IMR-90 (cell line): ENCODE measurements around the gene ADAMTS16. TPM values are rescaled to one million over a fixed set of nuclear protein-coding genes. Genes with fewer than 3 reads are reported as not detected.

Experiments used
- ATAC-seq: fragments of 200-7000 bp; cut with Tn5 transposase; 2 replicates; pipeline ENCODE4 v1.9.1; 2020; ENCODE audit warnings: low read depth, mild to moderate bottlenecking, moderate library complexity
- BruUV-seq: library from RNA; stranded (reverse); fragments of 400-500 nt; replicated peaks from 2 replicates; lab custom pipeline; 2021; lab: Mats Ljungman, UMichigan
- CTCF ChIA-PET: fragments of 300-600 bp; formaldehyde crosslinking; extraction: SDS; loops from one replicate; lab custom pipeline; 2021; ENCODE audit warnings: antibody characterized with exemption; lab: Yijun Ruan, JAX
- POLR2A ChIA-PET: fragments of 300-600 bp; sonication (Branson Sonifier 250); formaldehyde crosslinking; loops from one replicate; lab custom pipeline; 2022; ENCODE audit warnings: antibody characterized with exemption; ENCODE audit not compliant: unreplicated experiment; lab: Charles Lee
- DNase-seq: peaks from one replicate; pipeline ENCODE4 v3.0.0; 2013
- H2AFZ ChIP-seq: replicated peaks from 2 replicates; pipeline ENCODE3; 2013; ENCODE audit warnings: low read length, mild to moderate bottlenecking; ENCODE audit not compliant: poor library complexity
- H2AK5ac ChIP-seq: 2 replicates; pipeline ENCODE4 v1.6.1; 2013; ENCODE audit warnings: low read depth, low read length, inconsistent platforms
- H2AK9ac ChIP-seq: replicated peaks from 2 replicates; pipeline ENCODE3; 2013; ENCODE audit warnings: mild to moderate bottlenecking, low read depth, low read length, moderate library complexity; ENCODE audit not compliant: poor library complexity
- H2BK120ac ChIP-seq: 2 replicates; pipeline ENCODE4 v1.6.1; 2013; ENCODE audit warnings: low read depth, low read length, inconsistent platforms
- H2BK15ac ChIP-seq: 3 replicates; pipeline ENCODE4 v1.6.1; 2013; ENCODE audit warnings: low read depth, low read length, inconsistent platforms
- H2BK20ac ChIP-seq: 2 replicates; pipeline ENCODE4 v1.6.1; 2013; ENCODE audit warnings: low read depth, mild to moderate bottlenecking, inconsistent platforms, low read length, moderate library complexity
- H2BK5ac ChIP-seq: 2 replicates; pipeline ENCODE4 v1.6.1; 2013; ENCODE audit warnings: mild to moderate bottlenecking, low read depth, low read length, inconsistent platforms; ENCODE audit not compliant: poor library complexity, severe bottlenecking
- H3K14ac ChIP-seq: replicated peaks from 2 replicates; pipeline ENCODE4 v1.6.1; 2013; ENCODE audit warnings: low read depth, low read length, inconsistent platforms
- H3K18ac ChIP-seq: 2 replicates; pipeline ENCODE4 v1.6.1; 2013; ENCODE audit warnings: low read depth, low read length, control low read depth
- H3K23ac ChIP-seq: 2 replicates; pipeline ENCODE4 v1.6.1; 2013; ENCODE audit warnings: low read depth, low read length, inconsistent platforms
- H3K27ac ChIP-seq: 2 replicates; pipeline ENCODE4 v1.5.1; 2013; ENCODE audit warnings: mild to moderate bottlenecking, control low read depth, low read length; ENCODE audit not compliant: insufficient read depth
- H3K27me3 ChIP-seq: 2 replicates; pipeline ENCODE4 v1.6.1; 2013; ENCODE audit warnings: low read length; ENCODE audit not compliant: control insufficient read depth, insufficient read depth
- H3K36me3 ChIP-seq: 2 replicates; pipeline ENCODE4 v1.6.1; 2013; ENCODE audit warnings: low read length, mixed read lengths; ENCODE audit not compliant: control insufficient read depth, insufficient read depth
- H3K4ac ChIP-seq: 2 replicates; pipeline ENCODE4 v1.6.1; 2013; ENCODE audit warnings: low read depth, low read length, inconsistent platforms
- H3K4me1 ChIP-seq: 2 replicates; pipeline ENCODE4 v1.6.1; 2013; ENCODE audit warnings: low read length, mixed read lengths; ENCODE audit not compliant: control insufficient read depth, insufficient read depth
- H3K4me2 ChIP-seq: 2 replicates; pipeline ENCODE4 v1.6.1; 2013; ENCODE audit warnings: low read depth, mild to moderate bottlenecking, control low read depth, low read length, moderate library complexity
- H3K4me3 ChIP-seq: 2 replicates; pipeline ENCODE4 v1.5.1; 2013; ENCODE audit warnings: low read depth, mild to moderate bottlenecking, control low read depth, low read length, moderate library complexity; ENCODE audit not compliant: insufficient read depth
- H3K56ac ChIP-seq: 2 replicates; pipeline ENCODE4 v1.6.1; 2013; ENCODE audit warnings: low read length, inconsistent platforms; ENCODE audit not compliant: insufficient read depth; ENCODE audit errors: extremely low read depth
- H3K79me1 ChIP-seq, 2 experiments: 2 replicates each; pipeline ENCODE4 v1.6.1; 2013; ENCODE audit warnings: low read length in 2 of 2, inconsistent platforms in 1 of 2, low read depth in 1 of 2
- H3K9ac ChIP-seq: 2 replicates; pipeline ENCODE4 v1.6.1; 2013; ENCODE audit warnings: low read depth, low read length, control low read depth
- H3K9me1 ChIP-seq: 2 replicates; pipeline ENCODE4 v1.6.1; 2013; ENCODE audit warnings: low read length, inconsistent platforms; ENCODE audit not compliant: insufficient read depth
- H3K9me3 ChIP-seq: 2 replicates; pipeline ENCODE4 v1.6.1; 2013; ENCODE audit warnings: low read length; ENCODE audit not compliant: control insufficient read depth, insufficient read depth
- H4K20me1 ChIP-seq: 2 replicates; pipeline ENCODE4 v1.6.1; 2013; ENCODE audit warnings: low read length, inconsistent platforms; ENCODE audit not compliant: insufficient read depth
- H4K5ac ChIP-seq: 2 replicates; pipeline ENCODE4 v1.6.1; 2013; ENCODE audit warnings: mild to moderate bottlenecking, low read depth, low read length, control low read depth
- H4K8ac ChIP-seq, 2 experiments: 2 replicates each; pipeline ENCODE4 v1.6.1; 2013; ENCODE audit warnings: low read depth in 2 of 2, low read length in 2 of 2, control low read depth in 1 of 2, inconsistent platforms in 1 of 2
- H4K91ac ChIP-seq: 2 replicates; pipeline ENCODE4 v1.6.1; 2013; ENCODE audit warnings: low read depth, low read length, inconsistent platforms; ENCODE audit not compliant: insufficient read depth
- BHLHE40 ChIP-seq: fragments of 150-350 bp; IDR thresholded peaks from 2 replicates; pipeline ENCODE4 v1.6.1; 2016; ENCODE audit warnings: mild to moderate bottlenecking, low read depth, low read length
- CEBPB ChIP-seq: IDR thresholded peaks from 2 replicates; pipeline ENCODE4 v1.6.1; 2012; ENCODE audit warnings: low read depth, low read length, improper control_type of control experiment
- CHD1 ChIP-seq: IDR thresholded peaks from 2 replicates; pipeline ENCODE4 v1.6.1; 2012; ENCODE audit warnings: low read depth, low read length, improper control_type of control experiment
- CTCF ChIP-seq: conservative IDR thresholded peaks from 2 replicates; pipeline ENCODE4 v1.5.1; 2012; ENCODE audit warnings: mild to moderate bottlenecking, low read depth, low read length, improper control_type of control experiment
- ELK1 ChIP-seq: fragments of 150-350 bp; IDR thresholded peaks from 2 replicates; pipeline ENCODE4 v1.6.1; 2016; ENCODE audit warnings: low read depth, mild to moderate bottlenecking, low read length, moderate library complexity, borderline replicate concordance
- FOS ChIP-seq: fragments of 150-350 bp; IDR thresholded peaks from 2 replicates; pipeline ENCODE4 v1.6.1; 2016; ENCODE audit warnings: low read depth, low read length
- MAFK ChIP-seq: IDR thresholded peaks from 2 replicates; pipeline ENCODE4 v1.6.1; 2012; ENCODE audit warnings: low read depth, low read length, improper control_type of control experiment
- MAZ ChIP-seq: IDR thresholded peaks from 2 replicates; pipeline ENCODE4 v1.6.1; 2012; ENCODE audit warnings: low read depth, mild to moderate bottlenecking, low read length, improper control_type of control experiment, moderate library complexity, borderline replicate concordance
- MXI1 ChIP-seq: IDR thresholded peaks from 2 replicates; pipeline ENCODE4 v1.6.1; 2012; ENCODE audit warnings: low read depth, mild to moderate bottlenecking, low read length, moderate library complexity, borderline replicate concordance
- NFE2L2 ChIP-seq: fragments of 150-350 bp; IDR thresholded peaks from 2 replicates; pipeline ENCODE4 v1.6.1; 2016; ENCODE audit warnings: low read depth, mild to moderate bottlenecking, low read length
- POLR2A ChIP-seq: IDR thresholded peaks from 2 replicates; pipeline ENCODE4 v1.6.1; 2012; ENCODE audit warnings: mild to moderate bottlenecking, low read depth, low read length
- RAD21 ChIP-seq: IDR thresholded peaks from 2 replicates; pipeline ENCODE4 v1.6.1; 2012; ENCODE audit warnings: low read length, improper control_type of control experiment
- RCOR1 ChIP-seq: IDR thresholded peaks from 2 replicates; pipeline ENCODE4 v1.6.1; 2012; ENCODE audit warnings: mild to moderate bottlenecking, low read length, improper control_type of control experiment; ENCODE audit not compliant: insufficient replicate concordance
- RFX5 ChIP-seq: IDR thresholded peaks from 2 replicates; pipeline ENCODE4 v1.8.0; 2012; ENCODE audit warnings: low read depth, mild to moderate bottlenecking, low read length, moderate library complexity
- SMC3 ChIP-seq: fragments of 150-350 bp; IDR thresholded peaks from 2 replicates; pipeline ENCODE4 v1.6.1; 2016; ENCODE audit warnings: low read depth, mild to moderate bottlenecking, antibody characterized with exemption, low read length, moderate library complexity
- WGBS, 2 experiments: methylation state at CpG; one replicate each; pipeline versions ENCODE4 v1.1.5 to v1.1.7; 2013; ENCODE audit warnings: missing lambda C conversion rate in 2 of 2; ENCODE audit not compliant: insufficient read length in 1 of 2; ENCODE audit errors: extremely low coverage in 2 of 2; 5-methylcytosine and 5-hydroxymethylcytosine counted together
- dilution Hi-C: fragments of 300-500 bp; cut with HindIII; formaldehyde crosslinking; loops from one replicate; pipeline ENCODE4 v1.14.3; 2018; ENCODE audit warnings: low sequenced_read_pairs; ENCODE audit not compliant: unreplicated experiment
- in situ Hi-C: fragments of 300-500 bp; cut with MboI; formaldehyde crosslinking; loops from 3 replicates; pipeline ENCODE4 v1.14.3; 2019; ENCODE audit warnings: low sequenced_read_pairs, inconsistent platforms, mixed read lengths
- intact Hi-C: fragments of 100-400 bp; cut with micrococcal nuclease; formaldehyde crosslinking; loops from 2 replicates; pipeline ENCODE4 v1.10.0; 2022
- polyA plus RNA-seq, 3 experiments: library from polyadenylated mRNA; depleted of rRNA; stranded (reverse); fragments of >200 nt; gene quantifications; 2 replicates each; pipeline ENCODE4 v1.2.3, GENCODE V29; 2012; ENCODE audit warnings: low replicate concordance in 1 of 3
- total RNA-seq: library from RNA; depleted of rRNA; stranded (reverse); fragments of >200 nt; gene quantifications from 2 replicates; pipeline ENCODE4 v1.2.3, GENCODE V29; 2012
- TF ChIP-seq, protein P1 (sequence below): fragments of 150-350 bp; IDR thresholded peaks from 2 replicates; pipeline ENCODE4 v1.6.1; 2017; ENCODE audit warnings: mild to moderate bottlenecking, antibody characterized with exemption, low read length, low read depth

ADAMTS16 gene
- total and polyA plus RNA-seq, 2 of the 4 experiments (the other 2 are of a cell fraction) = 0.09 to 0.18 TPM

DNA sequence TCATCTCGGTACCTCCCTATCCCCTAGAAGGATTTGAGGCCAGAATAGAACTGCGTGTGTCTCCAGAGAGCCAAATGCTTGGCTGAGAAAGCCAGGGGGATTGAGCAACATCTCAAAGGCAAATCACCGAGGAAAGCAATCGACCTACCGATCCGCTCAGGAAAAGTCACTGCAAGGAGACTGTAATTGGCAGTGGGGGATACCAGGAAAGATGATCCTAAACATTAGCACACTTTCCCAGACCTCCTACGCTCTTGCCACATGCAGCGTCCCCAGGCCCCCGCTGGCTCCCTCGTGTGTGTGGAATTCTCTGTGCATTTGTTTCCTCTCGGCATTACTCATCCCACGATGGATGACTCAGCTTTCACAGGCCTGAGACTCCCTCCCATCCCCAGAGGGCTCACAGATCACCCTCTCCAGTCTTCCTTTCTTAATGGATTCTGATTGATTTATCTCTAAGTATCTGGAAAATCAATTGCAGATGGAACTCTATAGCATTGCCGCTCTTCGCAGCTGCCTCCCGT lies 200.1 kb downstream of the ADAMTS16 start:
- no peak overlapping the region for H2AK9ac ChIP-seq
- no peak overlapping the region for H4K91ac ChIP-seq
- H3K27me3 ChIP-seq = no peaks in the 10 kb centered on the region
- no peak overlapping the region for H3K9ac ChIP-seq
- CTCF ChIA-PET = no interaction called here
- no peak overlapping the region for H2BK15ac ChIP-seq
- no peak overlapping the region for H2BK5ac ChIP-seq
- H3K27ac ChIP-seq = no peak overlapping the region
- H3K14ac ChIP-seq = no peak overlapping the region
- no peaks in the 10 kb centered on the region for H3K36me3 ChIP-seq
- H3K56ac ChIP-seq = no peak overlapping the region
- 0 out of 2 replicates have a peak overlapping the region, but pooled peaks have one; percentile 4 for H3K4me3 ChIP-seq
- in situ Hi-C loops (no loop called here), intact Hi-C loops (loop anchor here (2.0 kb wide), 1 partner anchor 199 kb away; the partner anchor contains the start of gene ADAMTS16), dilution Hi-C loops (no loop called here)
- no peak overlapping the region for H2AFZ ChIP-seq
- no peak overlapping the region for H3K4ac ChIP-seq
- no peak overlapping the region for H3K18ac ChIP-seq
- DNase-seq = peak; percentile 83
- H3K4me1 ChIP-seq = no peaks in the 10 kb centered on the region
- H4K5ac ChIP-seq = no peak overlapping the region
- POLR2A ChIA-PET = no interaction called here
- no peak overlapping the region for H4K8ac ChIP-seq
- H2BK120ac ChIP-seq = no peak overlapping the region
- no peak; the same call in 1 of the 2 replicates for TF ChIP-seq MAZ
- TF ChIP-seq MXI1 = no peak
- no peak for TF ChIP-seq RFX5
- TF ChIP-seq CTCF = peak; percentile 72
- TF ChIP-seq ELK1 = no peak
- TF ChIP-seq, protein P1, sequence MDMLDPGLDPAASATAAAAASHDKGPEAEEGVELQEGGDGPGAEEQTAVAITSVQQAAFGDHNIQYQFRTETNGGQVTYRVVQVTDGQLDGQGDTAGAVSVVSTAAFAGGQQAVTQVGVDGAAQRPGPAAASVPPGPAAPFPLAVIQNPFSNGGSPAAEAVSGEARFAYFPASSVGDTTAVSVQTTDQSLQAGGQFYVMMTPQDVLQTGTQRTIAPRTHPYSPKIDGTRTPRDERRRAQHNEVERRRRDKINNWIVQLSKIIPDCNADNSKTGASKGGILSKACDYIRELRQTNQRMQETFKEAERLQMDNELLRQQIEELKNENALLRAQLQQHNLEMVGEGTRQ = no peak
- TF ChIP-seq SMC3 = peak; percentile 15; the same call in 1 of the 2 replicates
- no peak for TF ChIP-seq POLR2A
- peak; percentile 41; the same call in 1 of the 2 replicates for TF ChIP-seq RAD21
- TF ChIP-seq RCOR1 = no peak
- TF ChIP-seq CEBPB = peak; percentile 71
- peak; percentile 85 for TF ChIP-seq NFE2L2
- no peak for TF ChIP-seq MAFK
- peak; percentile 83 for TF ChIP-seq FOS
- TF ChIP-seq BHLHE40 = peak; percentile 71
- TF ChIP-seq CHD1 = no peak
- H3K9me3 ChIP-seq = peaks cover 2% of the 10 kb centered on the region; the same call in 1 of the 2 replicates
- BruUV-seq = no TSS peak
- H2BK20ac ChIP-seq = no peak overlapping the region
- WGBS, 2 experiments = no CpG with 5 or more reads among the region's 15 CpGs
- peak overlapping the region; percentile 54; the same call in 1 of the 2 replicates for H3K4me2 ChIP-seq
- no peaks in the 10 kb centered on the region for H3K9me1 ChIP-seq
- no peak overlapping the region for H2AK5ac ChIP-seq
- no peak overlapping the region for H3K23ac ChIP-seq
- ATAC-seq = peak; percentile 94
- H4K20me1 ChIP-seq = no peaks in the 10 kb centered on the region
- H3K79me1 ChIP-seq = no peaks in the 10 kb centered on the region
